Stimulated activated CD8-positive, alpha-beta memory T cell treated with anti-CD3 and anti-CD28 coated beads, Interleukin-12 subunit alpha, Interleukin-12 subunit beta, amount 100 ng/mL, for 24 hours (primary cell): ENCODE data around the gene HNF4A.

Source experiments
- DNase-seq: peaks from one replicate; pipeline ENCODE4 v3.0.0-alpha.2; 2020; ENCODE audit errors: extremely low read depth

The HNF4A gene

DNA sequence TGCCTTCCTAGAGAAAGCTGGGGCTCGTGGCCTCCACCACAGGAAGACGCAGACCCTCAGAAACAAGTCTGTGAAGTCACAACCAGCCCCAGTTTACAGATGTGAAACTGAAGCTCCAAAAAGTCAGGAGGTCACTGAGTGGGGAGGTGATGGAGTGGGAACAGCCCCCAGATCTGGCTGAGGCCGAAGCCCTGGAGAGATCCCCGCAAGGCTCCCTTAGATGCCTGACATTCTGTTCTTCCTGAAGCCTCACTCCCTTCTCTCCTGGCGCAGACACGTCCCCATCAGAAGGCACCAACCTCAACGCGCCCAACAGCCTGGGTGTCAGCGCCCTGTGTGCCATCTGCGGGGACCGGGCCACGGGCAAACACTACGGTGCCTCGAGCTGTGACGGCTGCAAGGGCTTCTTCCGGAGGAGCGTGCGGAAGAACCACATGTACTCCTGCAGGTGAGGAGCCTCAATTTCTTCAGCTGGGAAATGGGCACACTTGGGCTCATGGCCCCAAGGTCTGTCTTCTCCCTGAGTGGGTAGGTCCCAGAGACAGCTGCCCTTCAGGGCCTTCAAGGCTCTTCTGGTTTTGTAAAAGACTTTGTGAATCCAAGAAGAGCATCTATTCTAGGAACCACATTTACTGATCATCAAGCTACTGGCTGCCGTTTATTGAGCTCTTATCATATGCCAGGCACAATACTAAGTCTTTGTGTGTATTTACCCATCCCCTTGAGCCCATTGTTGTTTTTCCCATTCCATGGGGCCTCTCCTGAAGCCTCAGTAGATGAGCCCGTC is 50.5 kb downstream of the HNF4A start:
- DNase-seq = no peak

DNA sequence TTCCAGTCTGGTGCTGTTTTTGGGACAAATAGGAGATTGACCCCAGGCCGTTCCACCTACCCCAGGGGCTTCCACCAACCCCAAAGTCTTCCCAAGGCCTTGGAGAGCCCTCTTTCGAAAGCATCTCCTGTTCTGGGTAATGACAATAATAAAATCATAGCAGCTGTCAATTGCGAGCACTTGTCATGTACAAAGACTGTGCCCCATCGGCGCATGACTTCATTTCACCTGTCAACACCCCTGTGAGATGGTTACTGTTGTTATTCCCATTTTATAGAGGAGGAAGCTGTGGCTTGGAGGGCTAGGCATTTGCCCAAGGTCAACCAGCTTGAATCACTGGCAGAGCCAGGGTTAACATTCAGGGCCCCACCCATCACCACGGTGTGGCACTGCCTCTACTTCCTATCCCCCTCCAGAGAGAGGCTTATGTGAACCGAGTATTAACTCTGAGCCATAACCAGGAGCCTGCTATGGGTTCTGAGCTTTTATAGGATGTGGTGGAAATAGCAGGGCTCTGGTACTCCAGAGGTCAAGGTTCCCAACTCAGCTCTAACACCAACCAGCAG is 51.2 kb downstream of the HNF4A start:
- DNase-seq = no peak

DNA sequence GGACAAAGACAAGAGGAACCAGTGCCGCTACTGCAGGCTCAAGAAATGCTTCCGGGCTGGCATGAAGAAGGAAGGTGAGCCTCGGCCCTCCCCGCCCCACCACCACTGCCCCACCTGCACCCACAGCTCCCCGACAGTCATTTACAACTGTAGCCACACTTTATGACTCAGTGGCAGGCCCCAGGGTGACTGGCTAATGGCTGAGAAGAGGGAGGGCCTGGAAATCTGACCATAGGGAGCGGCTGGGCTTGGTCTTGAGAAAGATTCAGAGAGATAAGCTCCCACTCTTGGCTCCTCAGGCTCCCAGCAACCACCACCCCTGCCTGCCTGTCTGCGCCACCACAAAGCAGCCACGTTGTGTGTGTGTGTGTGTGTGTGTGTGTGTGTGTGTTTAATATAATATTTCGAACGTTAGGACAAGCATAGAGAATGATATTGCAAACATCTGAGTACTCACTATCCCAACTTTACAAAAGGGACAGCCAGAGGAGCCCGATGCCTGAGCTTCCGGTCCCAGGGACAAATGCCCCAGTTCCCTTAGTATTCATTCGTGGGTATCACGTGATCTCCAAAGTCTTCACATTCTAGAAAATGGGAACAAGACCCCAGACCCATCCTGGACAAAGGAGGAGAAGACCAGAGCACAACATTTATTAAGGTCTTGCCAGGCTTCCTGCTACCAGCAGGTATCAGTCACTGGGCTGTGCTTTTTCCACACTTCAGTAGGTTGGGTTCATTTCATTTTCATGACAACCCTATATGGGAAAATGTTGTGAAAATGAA is 52.1 kb downstream of the HNF4A start:
- no peak for DNase-seq

DNA sequence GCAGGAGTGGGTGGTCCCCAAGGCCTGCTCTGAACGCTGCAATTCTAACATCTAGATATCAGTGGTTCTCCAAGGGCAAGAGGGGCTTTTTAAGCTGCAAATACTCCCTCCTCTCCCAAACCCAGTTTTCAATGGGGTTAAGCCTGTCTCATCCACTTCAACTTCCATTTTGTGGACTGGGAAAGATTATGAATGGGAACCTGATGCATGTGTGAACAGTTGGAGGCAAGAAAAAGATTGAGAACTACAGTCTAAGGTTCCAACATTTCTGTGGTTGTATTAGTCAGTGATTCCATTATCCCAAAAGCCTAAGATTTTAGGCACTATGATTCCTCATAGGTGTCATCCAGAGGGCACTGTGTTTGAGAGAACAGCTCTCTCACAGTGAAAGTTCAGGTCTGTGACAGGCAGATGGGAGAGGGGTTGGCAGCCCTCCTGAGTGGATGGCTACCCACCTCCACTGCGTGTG is 53.7 kb downstream of the HNF4A start:
- DNase-seq = no peak

DNA sequence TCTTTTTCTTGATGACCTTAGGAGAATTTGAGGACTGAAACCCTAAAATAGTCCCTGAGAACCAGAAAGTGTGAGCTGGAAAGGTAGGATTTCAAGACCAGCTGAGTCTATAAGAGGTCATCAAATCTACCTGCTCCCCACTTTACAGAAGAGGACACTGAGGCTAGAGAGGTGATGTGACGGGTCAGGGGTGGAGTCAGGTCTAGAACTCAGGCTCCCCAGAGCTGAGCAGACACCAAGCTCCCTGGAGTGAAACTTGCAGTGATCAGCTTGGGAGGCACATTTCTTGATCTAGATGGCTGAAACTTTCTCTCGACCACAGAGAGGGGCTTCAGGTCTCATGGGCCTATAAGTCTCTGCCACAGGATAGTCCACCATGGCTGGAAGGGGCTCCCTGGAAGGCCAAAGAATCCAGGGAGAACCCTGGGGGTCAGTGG is 55.1 kb downstream of the HNF4A start:
- no peak for DNase-seq

DNA sequence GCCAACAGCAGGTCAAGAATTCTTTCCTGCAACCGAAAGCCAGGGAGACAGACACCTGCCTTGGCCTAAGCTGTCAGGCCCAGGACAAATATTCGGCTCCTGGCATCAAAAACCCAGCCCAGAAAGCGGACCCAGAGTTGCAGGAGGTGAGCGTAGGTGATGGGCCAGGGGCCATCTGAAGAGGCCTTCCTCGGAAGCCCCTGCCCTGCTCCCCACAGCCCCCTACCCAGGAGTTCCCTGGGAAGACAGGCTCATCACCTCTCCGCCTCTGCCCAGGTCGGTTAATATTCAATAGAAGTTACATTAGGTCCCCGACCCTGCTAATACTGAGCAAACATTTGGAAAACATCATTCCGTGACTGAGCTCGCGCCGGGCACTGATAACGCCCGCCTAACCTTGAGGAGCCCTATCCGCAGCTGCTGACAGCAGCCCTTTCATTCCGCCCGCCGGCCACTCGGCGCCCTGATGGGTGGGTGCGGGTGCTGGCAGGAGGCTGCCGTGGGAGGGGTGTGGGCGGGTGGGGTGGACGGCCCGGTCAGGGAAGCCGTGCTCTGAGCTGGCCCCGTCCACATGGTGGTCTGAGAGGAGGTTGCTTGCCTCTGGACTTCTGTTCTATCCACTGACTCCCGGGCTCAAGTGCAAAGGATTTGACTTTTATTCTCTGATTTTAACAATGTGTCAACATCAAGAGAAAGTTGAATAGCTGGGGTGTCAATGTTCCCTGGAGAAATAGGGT is 55.7 kb downstream of the HNF4A start:
- no peak for DNase-seq

DNA sequence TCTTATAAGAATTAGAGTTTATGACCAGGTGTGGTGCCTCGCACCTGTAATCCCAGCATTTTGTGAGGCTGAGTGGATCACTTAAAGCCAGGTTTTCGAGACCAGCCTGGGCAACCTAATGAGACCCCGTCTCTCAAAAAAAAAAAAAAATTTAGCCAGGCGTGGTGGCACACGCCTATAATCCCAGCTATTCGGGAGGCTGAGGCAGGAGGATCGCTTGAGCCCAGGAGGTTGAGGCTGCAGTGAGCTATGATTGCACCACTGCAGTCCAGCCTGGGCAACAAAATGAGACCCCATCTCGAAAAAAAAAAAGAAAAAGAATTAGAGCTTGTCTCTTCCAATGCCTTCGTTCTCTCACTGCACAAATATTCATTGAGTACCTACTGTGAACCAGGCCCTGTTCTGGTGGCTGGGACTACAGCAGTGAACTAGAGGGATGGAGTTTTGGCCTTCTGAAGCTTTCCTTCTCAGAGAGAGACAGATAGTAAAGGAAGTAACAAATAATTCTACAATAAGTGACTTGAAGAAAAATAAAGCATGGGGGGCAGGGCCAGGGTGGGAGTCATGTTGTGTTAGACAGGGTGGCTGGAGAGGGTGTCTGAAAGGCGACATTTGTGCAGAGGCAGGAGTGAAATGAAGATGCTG is 56.4 kb downstream of the HNF4A start:
- DNase-seq = no peak

DNA sequence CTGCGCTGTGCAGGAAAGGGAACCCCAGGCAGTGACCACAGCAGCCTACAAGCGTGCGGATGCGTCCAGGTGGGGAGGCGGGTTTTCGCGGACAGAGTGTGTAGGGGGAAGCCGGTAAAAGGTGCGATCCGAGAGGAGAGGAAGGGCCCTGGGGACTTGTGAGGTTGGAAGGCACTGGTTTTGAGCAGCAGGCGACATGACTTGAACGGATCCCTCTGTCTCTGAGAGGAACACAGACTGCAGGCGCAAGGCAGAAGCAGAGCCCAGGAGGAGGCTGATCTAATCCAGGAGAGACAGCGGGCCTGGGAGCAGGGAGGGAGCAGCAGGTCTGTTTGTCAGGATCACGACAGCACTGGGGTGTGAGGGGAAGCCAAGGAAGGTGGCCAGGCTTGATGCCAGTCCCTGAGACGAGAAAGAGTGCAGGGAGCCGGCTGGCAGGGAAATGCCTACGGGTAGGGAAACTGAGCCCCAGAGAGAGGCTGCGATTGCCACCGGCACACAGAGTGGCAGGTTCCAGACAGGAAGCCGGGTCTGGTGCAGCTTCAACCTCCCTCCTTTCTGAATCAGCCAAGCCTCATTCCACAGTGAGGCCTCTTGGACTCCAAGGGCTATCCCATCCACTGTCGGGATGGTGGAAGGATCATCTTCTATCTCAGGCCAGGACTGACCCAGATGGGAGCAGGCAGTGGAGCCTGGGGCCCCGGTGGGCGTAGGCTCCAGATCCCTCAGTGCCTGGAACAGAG is 57.1 kb downstream of the HNF4A start:
- DNase-seq = no peak

DNA sequence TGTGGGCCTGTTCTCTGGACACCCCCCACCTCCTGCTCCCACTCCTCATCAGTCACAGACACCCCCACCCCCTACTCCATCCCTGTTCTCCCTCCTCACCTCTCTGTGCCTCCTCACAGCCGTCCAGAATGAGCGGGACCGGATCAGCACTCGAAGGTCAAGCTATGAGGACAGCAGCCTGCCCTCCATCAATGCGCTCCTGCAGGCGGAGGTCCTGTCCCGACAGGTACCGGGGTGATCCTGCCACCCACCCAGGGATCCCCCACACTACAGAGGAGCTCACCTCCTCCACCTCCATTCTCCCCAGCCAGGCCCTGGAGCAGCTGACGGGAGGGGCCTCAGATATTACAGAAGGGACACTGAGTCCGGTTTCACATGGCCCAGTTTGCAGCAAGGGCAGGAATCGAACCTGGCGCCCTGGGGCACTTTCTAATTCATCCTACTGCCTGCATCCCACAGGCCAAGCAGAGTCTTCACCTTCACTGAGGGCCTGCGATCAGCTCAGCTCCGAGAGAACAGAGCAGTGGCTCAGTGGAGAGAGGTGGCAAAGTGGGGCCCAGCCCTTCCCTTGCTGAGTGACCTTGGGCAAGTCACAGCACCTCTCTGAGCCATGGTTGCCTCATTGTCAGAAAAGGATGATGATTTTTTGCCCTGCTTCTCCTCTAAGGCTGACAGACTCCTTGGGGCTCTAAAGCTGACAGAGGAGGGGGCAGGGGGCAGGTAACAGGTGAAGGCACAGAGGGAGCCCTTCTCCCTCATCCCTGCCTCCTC is 58.3 kb downstream of the HNF4A start:
- DNase-seq = no peak

DNA sequence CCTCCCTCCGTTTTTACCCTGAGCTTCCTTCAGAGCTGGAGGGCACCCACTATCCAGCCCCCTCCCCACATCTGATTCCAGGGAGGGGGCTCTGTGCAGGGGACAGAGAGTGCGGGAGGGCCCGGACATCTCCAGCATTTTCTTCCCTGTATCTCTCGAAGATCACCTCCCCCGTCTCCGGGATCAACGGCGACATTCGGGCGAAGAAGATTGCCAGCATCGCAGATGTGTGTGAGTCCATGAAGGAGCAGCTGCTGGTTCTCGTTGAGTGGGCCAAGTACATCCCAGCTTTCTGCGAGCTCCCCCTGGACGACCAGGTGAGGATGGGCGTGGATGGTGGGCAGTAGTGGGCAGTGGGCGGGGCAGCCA is 58.8 kb downstream of the HNF4A start:
- no peak for DNase-seq

DNA sequence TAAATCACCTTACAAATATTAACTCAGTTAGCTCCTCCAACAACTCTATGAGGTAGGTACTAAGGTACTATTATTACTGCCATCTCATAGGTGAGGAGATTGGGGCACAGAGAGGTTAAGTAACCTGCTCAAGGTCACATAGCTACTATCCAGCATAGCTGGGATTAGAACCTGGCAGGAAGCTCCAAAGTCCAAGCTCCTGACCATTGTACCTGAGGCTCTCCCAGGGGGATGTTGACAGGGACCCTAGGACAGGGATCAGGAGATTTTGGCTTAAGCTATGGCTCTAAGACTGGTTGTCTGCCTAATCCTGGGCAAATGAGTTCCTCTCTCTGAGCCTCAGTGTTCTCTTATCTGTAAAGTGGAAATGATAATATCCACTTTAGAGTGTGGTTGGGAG is 59.3 kb downstream of the HNF4A start:
- no peak for DNase-seq

DNA sequence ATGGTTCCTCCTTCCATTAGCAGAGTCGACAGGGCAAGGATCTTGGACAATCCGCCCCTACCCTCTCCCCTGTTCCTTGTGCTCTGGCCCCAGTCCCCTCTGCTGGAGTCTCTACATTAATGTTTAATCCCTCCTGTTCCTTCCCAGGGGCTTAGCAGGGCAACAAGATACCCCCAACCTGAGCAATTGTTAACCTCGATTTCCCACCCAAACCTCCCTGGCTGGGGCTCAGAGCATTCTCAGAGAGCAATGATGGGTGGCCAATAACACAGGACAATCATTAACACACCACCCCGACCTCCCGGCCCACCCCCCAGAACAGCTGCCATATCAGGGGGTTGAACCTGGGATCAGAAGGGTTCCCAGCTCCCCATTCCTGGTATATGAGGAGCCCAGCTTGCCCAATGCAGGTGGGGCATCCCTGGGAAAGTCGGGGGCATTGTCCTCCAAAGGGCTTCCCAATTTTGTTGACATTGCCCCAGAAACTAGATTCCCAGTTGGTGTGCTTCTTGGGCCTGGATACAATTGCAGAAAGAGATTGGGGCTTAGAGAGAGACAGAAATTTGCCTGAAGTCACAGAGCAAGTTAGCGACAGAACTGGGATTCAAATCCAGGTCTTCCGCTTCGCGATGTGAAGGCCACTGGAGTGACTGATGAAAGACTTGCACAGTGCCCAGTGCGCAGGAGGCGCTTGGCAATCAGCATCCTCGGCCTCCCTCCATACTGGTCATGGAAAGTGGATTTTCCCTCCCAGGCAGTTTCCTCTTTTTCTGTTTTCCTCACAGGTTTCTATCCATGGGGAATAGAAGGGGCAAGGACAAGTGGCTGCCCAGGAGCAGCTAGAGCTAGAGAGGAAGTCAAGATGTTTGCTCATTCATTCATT is 60.6 kb downstream of the HNF4A start:
- no peak for DNase-seq

DNA sequence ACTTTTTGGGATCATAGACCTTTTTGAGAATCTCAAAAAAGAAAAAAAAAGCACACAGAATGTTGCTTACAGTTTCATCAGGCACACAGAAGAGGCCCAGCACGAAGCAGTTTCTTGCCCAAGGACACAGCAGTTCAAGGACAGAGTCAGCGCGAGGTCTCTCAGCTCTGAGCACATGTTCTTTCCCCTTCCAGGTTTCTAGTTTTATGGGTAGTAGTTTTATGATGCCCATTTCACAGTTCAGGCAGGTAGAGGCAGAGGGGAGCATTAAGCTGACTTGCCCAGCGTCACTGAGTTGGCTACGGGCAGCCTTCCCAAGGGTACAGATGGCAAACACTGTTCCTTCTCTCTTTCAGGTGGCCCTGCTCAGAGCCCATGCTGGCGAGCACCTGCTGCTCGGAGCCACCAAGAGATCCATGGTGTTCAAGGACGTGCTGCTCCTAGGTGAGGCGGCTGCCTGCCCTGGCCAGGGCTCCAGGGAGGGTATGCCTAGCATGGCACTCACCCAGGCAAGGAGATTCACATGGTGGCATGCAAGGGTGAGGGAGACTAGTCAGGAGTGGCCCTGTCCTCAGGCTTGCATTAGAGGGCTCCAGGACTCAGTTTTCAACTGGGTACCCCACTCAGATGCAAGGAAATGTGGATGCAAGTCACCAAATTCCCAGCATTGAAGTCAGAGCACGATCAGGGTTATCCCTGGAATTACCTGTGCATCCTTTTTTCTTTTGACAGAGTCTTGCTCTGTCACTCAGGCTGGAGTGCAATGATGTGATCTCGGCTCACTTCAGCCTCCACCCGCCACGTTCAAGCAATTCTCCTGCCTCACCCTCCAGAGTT is 62.8 kb downstream of the HNF4A start:
- DNase-seq = no peak

DNA sequence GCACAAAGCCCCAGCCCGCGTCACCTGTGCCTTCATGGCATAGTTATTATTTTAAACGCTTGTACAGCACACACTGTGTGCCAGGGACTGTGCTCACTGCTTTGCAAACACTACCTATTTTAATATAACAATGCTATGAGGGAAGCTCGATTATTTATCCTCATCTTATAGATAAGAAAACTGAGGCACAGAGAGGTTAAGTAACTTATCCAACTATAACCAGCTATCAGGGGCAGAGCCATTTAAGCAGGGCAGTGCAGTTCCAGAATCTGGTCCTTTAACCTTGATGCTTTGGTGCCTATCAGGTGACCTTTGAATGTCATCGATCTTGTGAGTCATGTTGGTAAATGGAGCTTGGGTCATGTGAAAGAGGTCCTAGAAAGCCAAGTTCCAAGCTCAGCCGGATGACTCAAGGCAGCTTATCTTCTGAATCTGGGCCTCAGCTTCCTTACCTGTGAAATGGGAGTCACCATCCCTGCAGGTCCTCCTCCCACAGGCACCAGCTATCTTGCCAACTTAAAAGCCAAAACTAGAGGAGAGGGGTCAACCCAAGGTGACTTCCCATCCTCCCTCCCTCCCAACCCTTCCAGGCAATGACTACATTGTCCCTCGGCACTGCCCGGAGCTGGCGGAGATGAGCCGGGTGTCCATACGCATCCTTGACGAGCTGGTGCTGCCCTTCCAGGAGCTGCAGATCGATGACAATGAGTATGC is 63.8 kb downstream of the HNF4A start:
- no peak for DNase-seq

DNA sequence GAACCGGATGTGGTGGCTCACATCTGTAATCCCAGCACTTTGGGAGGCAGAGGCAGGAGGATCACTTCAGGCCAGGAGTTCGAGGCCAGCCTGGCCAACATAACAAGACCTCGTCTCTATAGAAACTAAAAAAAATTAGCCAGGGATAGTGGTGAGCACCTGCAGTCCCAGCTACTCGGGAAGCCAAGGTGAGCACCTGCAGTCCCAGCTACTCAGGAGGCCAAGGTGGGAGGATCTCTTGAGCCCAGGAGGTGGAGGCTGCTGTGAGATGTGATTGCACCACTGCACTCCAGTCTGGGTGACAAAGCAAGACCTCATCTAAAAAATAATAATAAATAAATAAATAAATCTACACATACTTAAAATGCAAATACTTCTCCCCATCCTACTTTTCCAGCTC is 65.0 kb downstream of the HNF4A start:
- no peak for DNase-seq

DNA sequence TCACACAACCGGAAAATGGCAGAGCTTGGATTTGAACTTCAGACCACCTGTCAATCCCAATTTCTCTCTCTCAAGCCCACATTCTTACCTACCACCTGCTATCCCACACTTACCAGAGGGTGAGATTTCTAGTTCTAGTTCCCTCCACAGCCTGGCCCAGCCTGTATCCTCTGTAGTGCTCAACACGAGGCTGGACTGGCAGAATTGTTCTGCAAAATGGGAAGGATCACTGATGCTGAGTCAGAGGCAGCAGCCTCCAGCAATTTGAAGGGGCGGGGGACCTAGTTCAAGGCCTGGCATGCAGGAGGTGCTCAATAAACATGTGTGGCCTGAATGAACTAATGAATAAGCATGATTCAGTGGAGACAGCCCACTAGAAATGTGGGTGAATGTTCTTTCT is 66.6 kb downstream of the HNF4A start:
- DNase-seq = no peak

DNA sequence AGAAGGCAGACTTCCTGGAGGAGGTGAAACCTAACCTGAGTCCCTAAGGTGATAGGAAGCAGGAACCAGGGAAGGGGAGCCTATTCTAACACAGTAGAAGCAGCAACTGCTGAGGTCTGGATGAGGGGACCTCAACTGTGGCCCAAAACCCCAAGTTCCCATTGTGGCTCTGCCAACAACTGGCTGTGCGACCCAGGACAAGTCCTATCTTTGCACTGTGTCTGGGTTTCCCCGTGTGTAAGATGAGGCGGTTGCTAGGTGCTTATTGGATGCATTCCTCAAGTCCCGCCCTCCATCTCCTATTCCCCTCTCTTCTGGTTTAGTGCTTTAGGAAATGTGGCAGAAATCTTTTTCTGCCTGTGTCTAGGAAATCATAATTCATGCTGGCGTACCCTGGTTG is 68.0 kb downstream of the HNF4A start:
- no peak for DNase-seq

DNA sequence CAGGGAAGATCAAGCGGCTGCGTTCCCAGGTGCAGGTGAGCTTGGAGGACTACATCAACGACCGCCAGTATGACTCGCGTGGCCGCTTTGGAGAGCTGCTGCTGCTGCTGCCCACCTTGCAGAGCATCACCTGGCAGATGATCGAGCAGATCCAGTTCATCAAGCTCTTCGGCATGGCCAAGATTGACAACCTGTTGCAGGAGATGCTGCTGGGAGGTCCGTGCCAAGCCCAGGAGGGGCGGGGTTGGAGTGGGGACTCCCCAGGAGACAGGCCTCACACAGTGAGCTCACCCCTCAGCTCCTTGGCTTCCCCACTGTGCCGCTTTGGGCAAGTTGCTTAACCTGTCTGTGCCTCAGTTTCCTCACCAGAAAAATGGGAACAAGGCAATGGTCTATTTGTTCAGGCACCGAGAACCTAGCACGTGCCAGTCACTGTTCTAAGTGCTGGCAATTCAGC is 68.6 kb downstream of the HNF4A start:
- DNase-seq = no peak
